DND-41 (cell line): Measurements from ENCODE around the gene SLC35G1.
A peak's percentile ranks its signal among the peaks of the same experiment; 100 is the strongest.

Experiments
- CTCF ChIP-seq: IDR thresholded peaks from 2 replicates; pipeline ENCODE4 v1.5.1; 2012; ENCODE audit warnings: borderline replicate concordance, low read length, moderate library complexity, mild to moderate bottlenecking; ENCODE audit not compliant: poor library complexity, severe bottlenecking; ENCODE audit errors: extremely low read depth
- EZH2 ChIP-seq: IDR thresholded peaks from 3 replicates; pipeline ENCODE4 v1.6.1; 2012; ENCODE audit warnings: borderline replicate concordance, low read depth, mild to moderate bottlenecking, moderate library complexity, low read length, inconsistent platforms; ENCODE audit not compliant: severe bottlenecking

GRCh38 chr10:93921338-93921737 is 27.6 kb downstream of the SLC35G1 start:
- TF ChIP-seq CTCF: peak; percentile 57
- no peak for TF ChIP-seq EZH2
